ENCODE results near the gene PLEKHG3. TPM values are rescaled to one million over a fixed set of nuclear protein-coding genes. Genes with fewer than 3 reads are reported as not detected.

Gene PLEKHG3
- total RNA-seq, 1 experiment from 2014 or later = 59.3 TPM

GRCh38 chr14:64713677-64714076 is 9.5 kb downstream of the PLEKHG3 start:
- POLR2A ChIA-PET (ENCODE audit: unreplicated experiment) = interaction anchor here (0.6 kb wide), 1 partner anchor 9 kb away, joined by 3 read pairs; the partner anchor contains the start of gene PLEKHG3
- H3F3A ChIP-seq (ENCODE audit: insufficient read depth, low read depth) = peaks cover 27% of the 10 kb centered on the region
- CTCF ChIA-PET = no interaction called here
- H3K4me3 ChIP-seq = no peak overlapping the region
- H3K27ac ChIP-seq = no peak overlapping the region
- TF ChIP-seq EZH2 (IDR thresholded peaks at IDR 0.05; ENCODE audit: low read depth) (no peak), CTCF (conservative IDR thresholded peaks at IDR 0.05) (no peak)
- DNase-seq = no peak
- no peaks in the 10 kb centered on the region for H3K9me2 ChIP-seq (ENCODE audit: insufficient read depth)
- no peak overlapping the region for H2AFZ ChIP-seq
- H4K20me1 ChIP-seq (ENCODE audit: insufficient read depth) = no peaks in the 10 kb centered on the region
- peaks cover 18% of the 10 kb centered on the region; the same call in 1 of the 2 replicates for H3K9me3 ChIP-seq (ENCODE audit: insufficient read depth, low read depth)
- H3K36me3 ChIP-seq (ENCODE audit: low read depth) = 0 out of 2 replicates have a peak, but pooled peaks cover 10% of the 10 kb centered on the region
- no peaks in the 10 kb centered on the region for H3K27me3 ChIP-seq (ENCODE audit: insufficient read depth, low read depth)
- peaks cover 45% of the 10 kb centered on the region for H3K4me1 ChIP-seq (replicated peaks; ENCODE audit: insufficient read depth)
- intact Hi-C loops (cut with micrococcal nuclease; ENCODE audit: unreplicated experiment) = no loop called here
- H3K79me2 ChIP-seq (ENCODE audit: low read depth) = peaks cover 96% of the 10 kb centered on the region
- no TSS peak for BruUV-seq (replicated peaks)
- H3K4me2 ChIP-seq = no peak overlapping the region

- Histone ChIP-seq H3F3A (ENCODE audit: insufficient read depth, low read depth) (peaks cover 34% of the 10 kb centered on the region), H3K4me1 (replicated peaks; ENCODE audit: insufficient read depth) (peaks cover 45% of the 10 kb centered on the region), H2AFZ (no peak overlapping the region), H3K79me2 (ENCODE audit: low read depth) (peaks cover 96% of the 10 kb centered on the region), H4K20me1 (ENCODE audit: insufficient read depth) (no peaks in the 10 kb centered on the region), H3K27ac (no peak overlapping the region), H3K4me2 (no peak overlapping the region), H3K4me3 (no peak overlapping the region), H3K9me3 (ENCODE audit: insufficient read depth, low read depth) (peaks cover 18% of the 10 kb centered on the region; the same call in 1 of the 2 replicates), H3K36me3 (ENCODE audit: low read depth) (0 out of 2 replicates have a peak, but pooled peaks cover 10% of the 10 kb centered on the region), H3K9me2 (ENCODE audit: insufficient read depth) (no peaks in the 10 kb centered on the region), H3K27me3 (ENCODE audit: insufficient read depth, low read depth) (no peaks in the 10 kb centered on the region)
- intact Hi-C loops (cut with micrococcal nuclease; ENCODE audit: unreplicated experiment) = no loop called here
- TF ChIP-seq EZH2 (IDR thresholded peaks at IDR 0.05; ENCODE audit: low read depth) (no peak), CTCF (conservative IDR thresholded peaks at IDR 0.05) (no peak)
- DNase-seq = no peak
- POLR2A ChIA-PET (ENCODE audit: unreplicated experiment) = no interaction called here
- no TSS peak for BruUV-seq (replicated peaks)
- CTCF ChIA-PET = interaction anchor here (0.6 kb wide), 1 partner anchor 75 kb away, joined by 4 read pairs; no protein-coding TSS in a partner anchor
Measured at GRCh38 chr14:64714432-64715025, 10.3 kb downstream of the PLEKHG3 start.

GRCh38 chr14:64715146-64715627 is 11.0 kb downstream of the PLEKHG3 start:
- BruUV-seq (replicated peaks) = no TSS peak
- no peak overlapping the region for H2AFZ ChIP-seq
- POLR2A ChIA-PET (ENCODE audit: unreplicated experiment) = no interaction called here
- no peak overlapping the region for H3K27ac ChIP-seq
- peaks cover 40% of the 10 kb centered on the region for H3F3A ChIP-seq (ENCODE audit: insufficient read depth, low read depth)
- intact Hi-C loops (cut with micrococcal nuclease; ENCODE audit: unreplicated experiment) = no loop called here
- 0 out of 2 replicates have a peak, but pooled peaks cover 10% of the 10 kb centered on the region for H3K36me3 ChIP-seq (ENCODE audit: low read depth)
- CTCF ChIA-PET = interaction anchor here (0.6 kb wide), 1 partner anchor 74 kb away, joined by 4 read pairs; no protein-coding TSS in a partner anchor
- no peak overlapping the region for H3K4me2 ChIP-seq
- H3K79me2 ChIP-seq (ENCODE audit: low read depth) = peaks cover 94% of the 10 kb centered on the region
- no peaks in the 10 kb centered on the region for H4K20me1 ChIP-seq (ENCODE audit: insufficient read depth)
- H3K4me3 ChIP-seq = no peak overlapping the region
- no peaks in the 10 kb centered on the region for H3K9me2 ChIP-seq (ENCODE audit: insufficient read depth)
- peaks cover 50% of the 10 kb centered on the region for H3K4me1 ChIP-seq (replicated peaks; ENCODE audit: insufficient read depth)
- TF ChIP-seq EZH2 (IDR thresholded peaks at IDR 0.05; ENCODE audit: low read depth) = no peak
- no peak for TF ChIP-seq CTCF (conservative IDR thresholded peaks at IDR 0.05)
- no peaks in the 10 kb centered on the region for H3K27me3 ChIP-seq (ENCODE audit: insufficient read depth, low read depth)
- peaks cover 18% of the 10 kb centered on the region; the same call in 1 of the 2 replicates for H3K9me3 ChIP-seq (ENCODE audit: insufficient read depth, low read depth)
- DNase-seq = no peak
